Liver (tissue), 9 donors: ENCODE data around the gene LBP. TPM values are rescaled to one million over a fixed set of nuclear protein-coding genes. Genes with fewer than 3 reads are reported as not detected.

Experiments
- DNase-seq: peaks from one replicate; pipeline ENCODE4 v3.0.0-alpha.2; 2017; ENCODE audit warnings: low spot score
- H3K27ac ChIP-seq, 2 donors: one replicate each; pipeline ENCODE4 v1.7.0; 2013; ENCODE audit warnings: inconsistent platforms in 2 of 2, low read length in 2 of 2, control low read depth in 1 of 2, low read depth in 1 of 2, mild to moderate bottlenecking in 1 of 2
- H3K27me3 ChIP-seq, 4 donors: one replicate each; pipeline versions ENCODE4 v1.6.1 to v1.7.0; 2013; ENCODE audit warnings: low read length in 3 of 4, inconsistent platforms in 1 of 4, mild to moderate bottlenecking in 1 of 4, moderate library complexity in 1 of 4; ENCODE audit not compliant: control insufficient read depth in 4 of 4, insufficient read depth in 4 of 4
- H3K36me3 ChIP-seq, 4 donors: one replicate each; pipeline versions ENCODE4 v1.6.1 to v1.7.0; 2013; ENCODE audit warnings: low read length in 3 of 4, mild to moderate bottlenecking in 3 of 4, low read depth in 1 of 4, moderate library complexity in 1 of 4; ENCODE audit not compliant: control insufficient read depth in 4 of 4, insufficient read depth in 3 of 4
- H3K4me1 ChIP-seq, 4 donors: one replicate each; pipeline versions ENCODE4 v1.6.1 to v1.7.0; 2013; ENCODE audit warnings: low read length in 3 of 4, mild to moderate bottlenecking in 3 of 4, moderate library complexity in 1 of 4; ENCODE audit not compliant: control insufficient read depth in 4 of 4, insufficient read depth in 4 of 4
- H3K4me3 ChIP-seq, 3 donors: one replicate each; pipeline versions ENCODE4 v1.6.1 to v1.7.0; 2013; ENCODE audit warnings: low read length in 3 of 3, control low read depth in 1 of 3, low read depth in 1 of 3, mild to moderate bottlenecking in 1 of 3
- H3K9ac ChIP-seq, 2 donors: one replicate each; pipeline ENCODE4 v1.7.0; 2013; ENCODE audit warnings: low read length in 2 of 2, mild to moderate bottlenecking in 2 of 2, moderate library complexity in 2 of 2, control low read depth in 1 of 2, low read depth in 1 of 2
- H3K9me3 ChIP-seq, 4 donors: one replicate each; pipeline versions ENCODE4 v1.6.1 to v1.7.0; 2013; ENCODE audit warnings: low read length in 3 of 4; ENCODE audit not compliant: control insufficient read depth in 4 of 4
- CTCF ChIP-seq: fragments of 150-350 bp; IDR thresholded peaks from 2 replicates; pipeline ENCODE4 v1.5.1; 2017; ENCODE audit warnings: improper control_type of control experiment, low read depth, low read length; ENCODE audit not compliant: missing input control
- EGR1 ChIP-seq, 2 donors: IDR thresholded peaks; 2 replicates each; pipeline ENCODE4 v1.6.1; 2016 to 2018; ENCODE audit warnings: antibody characterized with exemption in 2 of 2, low read depth in 2 of 2
- FOXA1 ChIP-seq: IDR thresholded peaks from 2 replicates; pipeline ENCODE4 v1.6.1; 2016; ENCODE audit warnings: antibody characterized with exemption
- FOXA2 ChIP-seq: IDR thresholded peaks from 2 replicates; pipeline ENCODE4 v1.6.1; 2016; ENCODE audit warnings: antibody characterized with exemption
- GABPA ChIP-seq, 2 donors: IDR thresholded peaks in 1 of 2; conservative IDR thresholded peaks in 1 of 2; 2 replicates each; pipeline ENCODE4 v1.6.1; 2016; ENCODE audit warnings: antibody characterized with exemption in 2 of 2, mild to moderate bottlenecking in 1 of 2, moderate library complexity in 1 of 2
- HNF4A ChIP-seq, 2 donors: conservative IDR thresholded peaks; 2 replicates each; pipeline ENCODE4 v1.6.1; 2016; ENCODE audit warnings: antibody characterized with exemption in 2 of 2, mild to moderate bottlenecking in 2 of 2
- HNF4G ChIP-seq: IDR thresholded peaks from 2 replicates; pipeline ENCODE4 v1.6.1; 2016; ENCODE audit warnings: antibody characterized with exemption
- JUND ChIP-seq, 2 donors: IDR thresholded peaks; 2 replicates each; pipeline ENCODE4 v1.6.1; 2016; ENCODE audit warnings: antibody characterized with exemption in 2 of 2
- NR2F2 ChIP-seq: IDR thresholded peaks from 2 replicates; pipeline ENCODE4 v1.6.1; 2016; ENCODE audit warnings: antibody characterized with exemption
- RAD21 ChIP-seq, 2 donors: IDR thresholded peaks; 2 replicates each; pipeline ENCODE4 v1.6.1; 2016; ENCODE audit warnings: antibody characterized with exemption in 2 of 2, mild to moderate bottlenecking in 2 of 2
- RXRA ChIP-seq, 2 donors: IDR thresholded peaks; 2 replicates each; pipeline ENCODE4 v1.6.1; 2017 to 2018; ENCODE audit warnings: antibody characterized with exemption in 2 of 2, mild to moderate bottlenecking in 1 of 2
- SP1 ChIP-seq: IDR thresholded peaks from 2 replicates; pipeline ENCODE4 v1.6.1; 2018; ENCODE audit warnings: antibody characterized with exemption, mild to moderate bottlenecking
- TAF1 ChIP-seq: conservative IDR thresholded peaks from 2 replicates; pipeline ENCODE4 v1.6.1; 2016; ENCODE audit warnings: antibody characterized with exemption, mild to moderate bottlenecking
- YY1 ChIP-seq: IDR thresholded peaks from 2 replicates; pipeline ENCODE4 v1.6.1; 2016; ENCODE audit warnings: antibody characterized with exemption, mild to moderate bottlenecking
- WGBS: extraction: QIAGEN DNeasy Blood & Tissue Kit; methylation state at CpG from one replicate; pipeline ENCODE4 v1.1.7; 2013; 5-methylcytosine and 5-hydroxymethylcytosine counted together
- polyA plus RNA-seq, 2 donors: library from polyadenylated mRNA; stranded (reverse) in 1 of 2; unstranded in 1 of 2; fragments of 200-250 nt in 1 of 2; fragments of >200 nt in 1 of 2; fragmentation: Nextera tagmentation in 1 of 2; extraction: Ambion mirVana in 1 of 2; gene quantifications; one replicate each; pipeline versions ENCODE4 v1.2.1 to v1.2.3, GENCODE V29; 2013 to 2015
- total RNA-seq, 2 donors: library from RNA; depleted of rRNA; stranded (reverse); fragments of >200 nt; gene quantifications; one replicate each; pipeline ENCODE4 v1.2.3, GENCODE V29; 2014
- TF ChIP-seq, protein P1 (sequence below): IDR thresholded peaks from 2 replicates; pipeline ENCODE4 v1.6.1; 2016; ENCODE audit warnings: antibody characterized with exemption, mild to moderate bottlenecking
- TF ChIP-seq, protein P2 (sequence below): IDR thresholded peaks from 2 replicates; pipeline ENCODE4 v1.6.1; 2016; ENCODE audit warnings: antibody characterized with exemption
- TF ChIP-seq, protein P3 (sequence below): IDR thresholded peaks from 2 replicates; pipeline ENCODE4 v1.6.1; 2016; ENCODE audit warnings: antibody characterized with exemption
- TF ChIP-seq, protein P4 (sequence below): IDR thresholded peaks from 2 replicates; pipeline ENCODE4 v1.6.1; 2016; ENCODE audit warnings: antibody characterized with exemption
- donor health status: healthy.
- donor health status: healthy.
- donor health status: healthy.
- donor health status: healthy.
- donor health status: healthy.

LBP gene
- total and polyA plus RNA-seq, 4 donors = 561 to 1,485 (median 1,083) TPM

GRCh38 chr20:38324159-38324558, 22.1 kb upstream of the LBP start:
- no peaks in the 10 kb centered on the region for H3K4me1 ChIP-seq
- TF ChIP-seq, protein P1, sequence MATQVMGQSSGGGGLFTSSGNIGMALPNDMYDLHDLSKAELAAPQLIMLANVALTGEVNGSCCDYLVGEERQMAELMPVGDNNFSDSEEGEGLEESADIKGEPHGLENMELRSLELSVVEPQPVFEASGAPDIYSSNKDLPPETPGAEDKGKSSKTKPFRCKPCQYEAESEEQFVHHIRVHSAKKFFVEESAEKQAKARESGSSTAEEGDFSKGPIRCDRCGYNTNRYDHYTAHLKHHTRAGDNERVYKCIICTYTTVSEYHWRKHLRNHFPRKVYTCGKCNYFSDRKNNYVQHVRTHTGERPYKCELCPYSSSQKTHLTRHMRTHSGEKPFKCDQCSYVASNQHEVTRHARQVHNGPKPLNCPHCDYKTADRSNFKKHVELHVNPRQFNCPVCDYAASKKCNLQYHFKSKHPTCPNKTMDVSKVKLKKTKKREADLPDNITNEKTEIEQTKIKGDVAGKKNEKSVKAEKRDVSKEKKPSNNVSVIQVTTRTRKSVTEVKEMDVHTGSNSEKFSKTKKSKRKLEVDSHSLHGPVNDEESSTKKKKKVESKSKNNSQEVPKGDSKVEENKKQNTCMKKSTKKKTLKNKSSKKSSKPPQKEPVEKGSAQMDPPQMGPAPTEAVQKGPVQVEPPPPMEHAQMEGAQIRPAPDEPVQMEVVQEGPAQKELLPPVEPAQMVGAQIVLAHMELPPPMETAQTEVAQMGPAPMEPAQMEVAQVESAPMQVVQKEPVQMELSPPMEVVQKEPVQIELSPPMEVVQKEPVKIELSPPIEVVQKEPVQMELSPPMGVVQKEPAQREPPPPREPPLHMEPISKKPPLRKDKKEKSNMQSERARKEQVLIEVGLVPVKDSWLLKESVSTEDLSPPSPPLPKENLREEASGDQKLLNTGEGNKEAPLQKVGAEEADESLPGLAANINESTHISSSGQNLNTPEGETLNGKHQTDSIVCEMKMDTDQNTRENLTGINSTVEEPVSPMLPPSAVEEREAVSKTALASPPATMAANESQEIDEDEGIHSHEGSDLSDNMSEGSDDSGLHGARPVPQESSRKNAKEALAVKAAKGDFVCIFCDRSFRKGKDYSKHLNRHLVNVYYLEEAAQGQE = no peak
- no peak for TF ChIP-seq FOXA2
- TF ChIP-seq NR2F2 = no peak
- no peak for TF ChIP-seq EGR1 (IDR thresholded peaks at IDR 0.05; ENCODE audit: low read depth in 2 of 2)
- no peak for TF ChIP-seq SP1
- no peak for TF ChIP-seq GABPA (IDR thresholded peaks at IDR 0.05 in 1 of 2, conservative IDR thresholded peaks at IDR 0.05 in 1 of 2)
- TF ChIP-seq, protein P2, sequence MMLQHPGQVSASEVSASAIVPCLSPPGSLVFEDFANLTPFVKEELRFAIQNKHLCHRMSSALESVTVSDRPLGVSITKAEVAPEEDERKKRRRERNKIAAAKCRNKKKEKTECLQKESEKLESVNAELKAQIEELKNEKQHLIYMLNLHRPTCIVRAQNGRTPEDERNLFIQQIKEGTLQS = no peak
- no peak for TF ChIP-seq CTCF
- TF ChIP-seq, protein P3, sequence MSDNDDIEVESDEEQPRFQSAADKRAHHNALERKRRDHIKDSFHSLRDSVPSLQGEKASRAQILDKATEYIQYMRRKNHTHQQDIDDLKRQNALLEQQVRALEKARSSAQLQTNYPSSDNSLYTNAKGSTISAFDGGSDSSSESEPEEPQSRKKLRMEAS = no peak
- TF ChIP-seq RXRA (IDR thresholded peaks at IDR 0.05) = no peak
- TF ChIP-seq, protein P4, sequence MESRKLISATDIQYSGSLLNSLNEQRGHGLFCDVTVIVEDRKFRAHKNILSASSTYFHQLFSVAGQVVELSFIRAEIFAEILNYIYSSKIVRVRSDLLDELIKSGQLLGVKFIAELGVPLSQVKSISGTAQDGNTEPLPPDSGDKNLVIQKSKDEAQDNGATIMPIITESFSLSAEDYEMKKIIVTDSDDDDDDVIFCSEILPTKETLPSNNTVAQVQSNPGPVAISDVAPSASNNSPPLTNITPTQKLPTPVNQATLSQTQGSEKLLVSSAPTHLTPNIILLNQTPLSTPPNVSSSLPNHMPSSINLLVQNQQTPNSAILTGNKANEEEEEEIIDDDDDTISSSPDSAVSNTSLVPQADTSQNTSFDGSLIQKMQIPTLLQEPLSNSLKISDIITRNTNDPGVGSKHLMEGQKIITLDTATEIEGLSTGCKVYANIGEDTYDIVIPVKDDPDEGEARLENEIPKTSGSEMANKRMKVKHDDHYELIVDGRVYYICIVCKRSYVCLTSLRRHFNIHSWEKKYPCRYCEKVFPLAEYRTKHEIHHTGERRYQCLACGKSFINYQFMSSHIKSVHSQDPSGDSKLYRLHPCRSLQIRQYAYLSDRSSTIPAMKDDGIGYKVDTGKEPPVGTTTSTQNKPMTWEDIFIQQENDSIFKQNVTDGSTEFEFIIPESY = no peak
- no peak for TF ChIP-seq JUND (IDR thresholded peaks at IDR 0.05)
- no peak for TF ChIP-seq YY1
- no peak for TF ChIP-seq HNF4G
- no peak for TF ChIP-seq RAD21 (IDR thresholded peaks at IDR 0.05)
- no peak for TF ChIP-seq FOXA1
- TF ChIP-seq HNF4A (conservative IDR thresholded peaks at IDR 0.05) = no peak
- no peak for TF ChIP-seq TAF1
- H3K9me3 ChIP-seq = no peaks in the 10 kb centered on the region
- no peak overlapping the region for H3K4me3 ChIP-seq
- H3K27me3 ChIP-seq = no peaks in the 10 kb centered on the region
- no peak overlapping the region for H3K9ac ChIP-seq
- no peak for DNase-seq
- no peak overlapping the region for H3K27ac ChIP-seq
- WGBS = 90% methylated on average over 3 of the region's 3 CpGs
- H3K36me3 ChIP-seq = no peaks in the 10 kb centered on the region
